ENCODE results near the gene SOX3. TPM values are rescaled to one million over a fixed set of nuclear protein-coding genes. Genes with fewer than 3 reads are reported as not detected.

SOX3 gene
- total RNA-seq, 2 donors from 2014 or later, result 10.5 TPM; not detected in 1

DNA sequence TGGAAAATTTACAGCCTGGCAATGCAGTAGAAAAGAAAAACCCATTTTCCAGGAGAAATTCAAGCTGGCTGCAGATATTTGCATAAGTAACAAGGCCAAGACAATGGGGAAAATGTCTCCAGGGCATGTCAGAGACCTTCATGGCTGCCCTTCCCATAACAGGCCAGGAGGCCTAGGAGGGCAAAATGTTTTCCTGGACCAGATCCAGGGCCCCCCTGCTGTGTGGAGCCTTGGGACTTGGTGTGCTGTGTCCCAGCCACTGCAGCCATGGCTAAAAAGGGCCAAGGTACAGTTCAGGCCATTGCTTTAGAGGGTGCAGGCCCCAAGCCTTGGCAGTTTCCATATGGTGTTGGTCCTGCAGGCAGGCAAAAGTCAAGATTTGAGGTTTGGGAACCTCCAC is 29.8 kb downstream of the SOX3 start:
- Histone ChIP-seq H3K27ac (no peak overlapping the region), H3K9me3 (no peaks in the 10 kb centered on the region), H3K27me3 (replicated peaks; ENCODE audit: insufficient read depth) (no peaks in the 10 kb centered on the region), H3K36me3 (no peaks in the 10 kb centered on the region), H3K4me3 (no peak overlapping the region), H3K4me1 (replicated peaks) (no peaks in the 10 kb centered on the region)
- intact Hi-C loops (cut with DNase I), result no loop called here
- no peak for TF ChIP-seq POLR2A (IDR thresholded peaks at IDR 0.05)
- TF ChIP-seq, protein P1, sequence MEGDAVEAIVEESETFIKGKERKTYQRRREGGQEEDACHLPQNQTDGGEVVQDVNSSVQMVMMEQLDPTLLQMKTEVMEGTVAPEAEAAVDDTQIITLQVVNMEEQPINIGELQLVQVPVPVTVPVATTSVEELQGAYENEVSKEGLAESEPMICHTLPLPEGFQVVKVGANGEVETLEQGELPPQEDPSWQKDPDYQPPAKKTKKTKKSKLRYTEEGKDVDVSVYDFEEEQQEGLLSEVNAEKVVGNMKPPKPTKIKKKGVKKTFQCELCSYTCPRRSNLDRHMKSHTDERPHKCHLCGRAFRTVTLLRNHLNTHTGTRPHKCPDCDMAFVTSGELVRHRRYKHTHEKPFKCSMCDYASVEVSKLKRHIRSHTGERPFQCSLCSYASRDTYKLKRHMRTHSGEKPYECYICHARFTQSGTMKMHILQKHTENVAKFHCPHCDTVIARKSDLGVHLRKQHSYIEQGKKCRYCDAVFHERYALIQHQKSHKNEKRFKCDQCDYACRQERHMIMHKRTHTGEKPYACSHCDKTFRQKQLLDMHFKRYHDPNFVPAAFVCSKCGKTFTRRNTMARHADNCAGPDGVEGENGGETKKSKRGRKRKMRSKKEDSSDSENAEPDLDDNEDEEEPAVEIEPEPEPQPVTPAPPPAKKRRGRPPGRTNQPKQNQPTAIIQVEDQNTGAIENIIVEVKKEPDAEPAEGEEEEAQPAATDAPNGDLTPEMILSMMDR (IDR thresholded peaks at IDR 0.05), result no peak
- TF ChIP-seq POLR2AphosphoS5 (IDR thresholded peaks at IDR 0.05), result no peak
- DNase-seq (ENCODE audit: low spot score), result no peak

DNA sequence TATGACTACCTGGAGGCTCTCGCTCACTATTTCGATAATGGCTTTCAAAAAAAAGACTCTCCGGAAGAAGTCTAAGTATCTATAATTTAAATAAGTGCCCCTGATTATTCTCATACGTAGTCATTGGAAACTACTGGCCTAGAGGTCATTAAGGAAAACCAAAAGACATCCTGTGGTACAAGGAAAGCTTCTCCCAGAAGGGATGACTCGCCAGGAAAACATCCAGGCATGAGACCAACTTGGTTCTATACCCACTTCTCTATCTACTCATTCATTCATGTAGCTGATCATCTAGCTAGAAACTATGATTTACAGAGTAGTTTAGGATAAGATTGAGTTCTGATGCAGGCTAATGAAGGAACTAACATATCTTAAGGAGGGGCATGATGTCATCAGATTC is 37.7 kb downstream of the SOX3 start:
- Histone ChIP-seq H3K27ac (no peak overlapping the region), H3K4me3 (no peak overlapping the region), H3K36me3 (no peaks in the 10 kb centered on the region), H3K9me3 (no peaks in the 10 kb centered on the region), H3K27me3 (replicated peaks; ENCODE audit: insufficient read depth) (no peaks in the 10 kb centered on the region), H3K4me1 (replicated peaks) (no peaks in the 10 kb centered on the region)
- WGBS, result 93% methylated on average over 5 of the region's 5 CpGs
- intact Hi-C loops (cut with DNase I), result no loop called here
- no peak for TF ChIP-seq POLR2AphosphoS5 (IDR thresholded peaks at IDR 0.05)
- no peak for TF ChIP-seq POLR2A (IDR thresholded peaks at IDR 0.05)
- TF ChIP-seq, protein P1 (IDR thresholded peaks at IDR 0.05), result no peak
- DNase-seq (ENCODE audit: low spot score), result no peak

Other genes starting within 250 kb of the SOX3 start
- 10 to 100 TPM in 1 of 2 donors, 1 to 10 TPM in 1; 6.5 to 13.5 TPM for gene LINC00632, start 204.7 kb upstream of the SOX3 start, total RNA-seq

All from prostate gland (tissue), 2 donors.